Lower leg skin (tissue), 3 donors: ENCODE data around the gene MARS1.

Experiments used
- POLR2A ChIP-seq, 2 donors: fragments of 450-650 bp; IDR thresholded peaks; one replicate each; pipeline ENCODE4 v1.6.1; 2016 to 2017; ENCODE audit warnings: antibody characterized with exemption in 2 of 2, mild to moderate bottlenecking in 1 of 2, moderate library complexity in 1 of 2
- TF ChIP-seq, protein P1 (sequence below), 3 donors: fragments of 450-650 bp; IDR thresholded peaks; one replicate each; pipeline ENCODE4 v1.5.1; 2016; ENCODE audit warnings: antibody characterized with exemption in 3 of 3, mild to moderate bottlenecking in 3 of 3, moderate library complexity in 2 of 3

DNA sequence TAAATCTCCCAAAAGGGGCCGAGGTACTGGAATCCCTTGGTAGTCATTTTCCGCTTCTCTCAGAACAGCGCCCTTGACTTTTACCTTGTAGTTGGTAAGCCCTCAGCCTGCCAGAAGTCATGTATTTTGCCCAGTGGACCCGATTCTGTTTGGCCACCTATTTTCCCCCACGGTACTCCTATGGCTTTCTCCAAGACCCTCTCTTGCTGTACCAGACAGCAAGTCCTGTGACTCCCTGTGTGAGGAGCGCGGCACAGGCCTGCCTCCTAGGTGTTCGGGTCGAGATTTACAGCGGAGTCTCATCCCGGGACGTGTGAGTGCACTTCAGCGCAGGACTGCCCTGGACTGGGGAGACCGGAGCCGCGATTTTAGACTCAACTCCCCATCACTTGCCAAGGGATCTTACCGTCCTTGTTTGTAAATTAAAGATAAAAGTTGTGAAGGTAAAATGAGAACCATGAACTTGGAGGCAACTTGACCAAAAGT is 33.7 kb downstream of the MARS1 start:
- TF ChIP-seq, protein P1, sequence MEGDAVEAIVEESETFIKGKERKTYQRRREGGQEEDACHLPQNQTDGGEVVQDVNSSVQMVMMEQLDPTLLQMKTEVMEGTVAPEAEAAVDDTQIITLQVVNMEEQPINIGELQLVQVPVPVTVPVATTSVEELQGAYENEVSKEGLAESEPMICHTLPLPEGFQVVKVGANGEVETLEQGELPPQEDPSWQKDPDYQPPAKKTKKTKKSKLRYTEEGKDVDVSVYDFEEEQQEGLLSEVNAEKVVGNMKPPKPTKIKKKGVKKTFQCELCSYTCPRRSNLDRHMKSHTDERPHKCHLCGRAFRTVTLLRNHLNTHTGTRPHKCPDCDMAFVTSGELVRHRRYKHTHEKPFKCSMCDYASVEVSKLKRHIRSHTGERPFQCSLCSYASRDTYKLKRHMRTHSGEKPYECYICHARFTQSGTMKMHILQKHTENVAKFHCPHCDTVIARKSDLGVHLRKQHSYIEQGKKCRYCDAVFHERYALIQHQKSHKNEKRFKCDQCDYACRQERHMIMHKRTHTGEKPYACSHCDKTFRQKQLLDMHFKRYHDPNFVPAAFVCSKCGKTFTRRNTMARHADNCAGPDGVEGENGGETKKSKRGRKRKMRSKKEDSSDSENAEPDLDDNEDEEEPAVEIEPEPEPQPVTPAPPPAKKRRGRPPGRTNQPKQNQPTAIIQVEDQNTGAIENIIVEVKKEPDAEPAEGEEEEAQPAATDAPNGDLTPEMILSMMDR (IDR thresholded peaks at IDR 0.05), result no peak
- no peak for TF ChIP-seq POLR2A (IDR thresholded peaks at IDR 0.05)
